Measurements from ENCODE around the gene XRCC6.
"Not testable (repeated sequence)": the region's sequence is repeated elsewhere in the genome, so short reads cannot be mapped to it uniquely, and the experiment has no call there.

GRCh38 chr22:41631115-41631514 lies 10.0 kb downstream of the XRCC6 start:
- TF ChIP-seq, protein P1, sequence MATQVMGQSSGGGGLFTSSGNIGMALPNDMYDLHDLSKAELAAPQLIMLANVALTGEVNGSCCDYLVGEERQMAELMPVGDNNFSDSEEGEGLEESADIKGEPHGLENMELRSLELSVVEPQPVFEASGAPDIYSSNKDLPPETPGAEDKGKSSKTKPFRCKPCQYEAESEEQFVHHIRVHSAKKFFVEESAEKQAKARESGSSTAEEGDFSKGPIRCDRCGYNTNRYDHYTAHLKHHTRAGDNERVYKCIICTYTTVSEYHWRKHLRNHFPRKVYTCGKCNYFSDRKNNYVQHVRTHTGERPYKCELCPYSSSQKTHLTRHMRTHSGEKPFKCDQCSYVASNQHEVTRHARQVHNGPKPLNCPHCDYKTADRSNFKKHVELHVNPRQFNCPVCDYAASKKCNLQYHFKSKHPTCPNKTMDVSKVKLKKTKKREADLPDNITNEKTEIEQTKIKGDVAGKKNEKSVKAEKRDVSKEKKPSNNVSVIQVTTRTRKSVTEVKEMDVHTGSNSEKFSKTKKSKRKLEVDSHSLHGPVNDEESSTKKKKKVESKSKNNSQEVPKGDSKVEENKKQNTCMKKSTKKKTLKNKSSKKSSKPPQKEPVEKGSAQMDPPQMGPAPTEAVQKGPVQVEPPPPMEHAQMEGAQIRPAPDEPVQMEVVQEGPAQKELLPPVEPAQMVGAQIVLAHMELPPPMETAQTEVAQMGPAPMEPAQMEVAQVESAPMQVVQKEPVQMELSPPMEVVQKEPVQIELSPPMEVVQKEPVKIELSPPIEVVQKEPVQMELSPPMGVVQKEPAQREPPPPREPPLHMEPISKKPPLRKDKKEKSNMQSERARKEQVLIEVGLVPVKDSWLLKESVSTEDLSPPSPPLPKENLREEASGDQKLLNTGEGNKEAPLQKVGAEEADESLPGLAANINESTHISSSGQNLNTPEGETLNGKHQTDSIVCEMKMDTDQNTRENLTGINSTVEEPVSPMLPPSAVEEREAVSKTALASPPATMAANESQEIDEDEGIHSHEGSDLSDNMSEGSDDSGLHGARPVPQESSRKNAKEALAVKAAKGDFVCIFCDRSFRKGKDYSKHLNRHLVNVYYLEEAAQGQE (IDR thresholded peaks at IDR 0.05; ENCODE audit: low read depth) = not testable (repeated sequence)
- TF ChIP-seq POLR2AphosphoS5 (IDR thresholded peaks at IDR 0.05; ENCODE audit: low read depth, low read length); POLR2A (IDR thresholded peaks at IDR 0.05; ENCODE audit: borderline replicate concordance, extremely low read depth, insufficient read depth, insufficient read length); CBX3 (IDR thresholded peaks at IDR 0.05; ENCODE audit: low read depth); EZH2 (IDR thresholded peaks at IDR 0.05); YY1 (IDR thresholded peaks at IDR 0.05; ENCODE audit: extremely low read depth, insufficient replicate concordance, low read depth, low read length); MAX (IDR thresholded peaks at IDR 0.05); SIN3A (IDR thresholded peaks at IDR 0.05; ENCODE audit: low read depth); EGR1 (IDR thresholded peaks at IDR 0.05; ENCODE audit: low read depth); TCF7L2 (IDR thresholded peaks at IDR 0.05; ENCODE audit: borderline replicate concordance, extremely low read depth, insufficient read depth, insufficient read length); ZNF274 (IDR thresholded peaks at IDR 0.05; ENCODE audit: low read depth, low read length); SRF (IDR thresholded peaks at IDR 0.05; ENCODE audit: low read depth): not testable (repeated sequence)
- TF ChIP-seq, protein P2, sequence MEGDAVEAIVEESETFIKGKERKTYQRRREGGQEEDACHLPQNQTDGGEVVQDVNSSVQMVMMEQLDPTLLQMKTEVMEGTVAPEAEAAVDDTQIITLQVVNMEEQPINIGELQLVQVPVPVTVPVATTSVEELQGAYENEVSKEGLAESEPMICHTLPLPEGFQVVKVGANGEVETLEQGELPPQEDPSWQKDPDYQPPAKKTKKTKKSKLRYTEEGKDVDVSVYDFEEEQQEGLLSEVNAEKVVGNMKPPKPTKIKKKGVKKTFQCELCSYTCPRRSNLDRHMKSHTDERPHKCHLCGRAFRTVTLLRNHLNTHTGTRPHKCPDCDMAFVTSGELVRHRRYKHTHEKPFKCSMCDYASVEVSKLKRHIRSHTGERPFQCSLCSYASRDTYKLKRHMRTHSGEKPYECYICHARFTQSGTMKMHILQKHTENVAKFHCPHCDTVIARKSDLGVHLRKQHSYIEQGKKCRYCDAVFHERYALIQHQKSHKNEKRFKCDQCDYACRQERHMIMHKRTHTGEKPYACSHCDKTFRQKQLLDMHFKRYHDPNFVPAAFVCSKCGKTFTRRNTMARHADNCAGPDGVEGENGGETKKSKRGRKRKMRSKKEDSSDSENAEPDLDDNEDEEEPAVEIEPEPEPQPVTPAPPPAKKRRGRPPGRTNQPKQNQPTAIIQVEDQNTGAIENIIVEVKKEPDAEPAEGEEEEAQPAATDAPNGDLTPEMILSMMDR (IDR thresholded peaks at IDR 0.05 in 2 of 3, conservative IDR thresholded peaks at IDR 0.05 in 1 of 3; ENCODE audit: borderline replicate concordance in 1 of 3, insufficient read depth in 1 of 3, low read depth in 2 of 3, low read length in 2 of 3) = not testable (repeated sequence)
